Right renal pelvis (tissue), 4 donors: Measurements from ENCODE around the gene CD44. TPM values are rescaled to one million over a fixed set of nuclear protein-coding genes. Genes with fewer than 3 reads are reported as not detected.

Experiments used
- DNase-seq, 4 donors: peaks; one replicate each; pipeline ENCODE4 v3.0.0-alpha.2; 2013; ENCODE audit warnings: low read depth in 4 of 4, low spot score in 3 of 4, missing footprints in 1 of 4
- polyA plus RNA-seq, 4 donors: library from polyadenylated mRNA; unstranded; fragments of 120-200 nt; gene quantifications; one replicate each; pipeline ENCODE4 v1.2.1, GENCODE V29; 2013; ENCODE audit not compliant: insufficient read length in 4 of 4

Gene CD44
- polyA plus RNA-seq, 4 donors: 11.6 to 15.2 (median 12.3) TPM

- DNase-seq: no peak
Observed at GRCh38 chr11:35234460-35235156, 95.6 kb downstream of the CD44 start.

GRCh38 chr11:35235157-35235468 lies 96.1 kb downstream of the CD44 start:
- no peak for DNase-seq

GRCh38 chr11:35235498-35235897 lies 96.5 kb downstream of the CD44 start:
- DNase-seq: no peak

GRCh38 chr11:35235936-35236666 lies 97.1 kb downstream of the CD44 start:
- DNase-seq: no peak

- no peak for DNase-seq
Observed at GRCh38 chr11:35236667-35237003, 97.7 kb downstream of the CD44 start.

GRCh38 chr11:35237351-35237750 lies 98.4 kb downstream of the CD44 start:
- no peak for DNase-seq

- DNase-seq: peak in 3 of 4 donors; percentile 24 to 28 (median 28)
Observed at GRCh38 chr11:35237860-35238715, 99.1 kb downstream of the CD44 start.

- no peak for DNase-seq
Observed at GRCh38 chr11:35238882-35239281, 99.9 kb downstream of the CD44 start.

- DNase-seq: no peak
Observed at GRCh38 chr11:35239471-35240075, 100.6 kb downstream of the CD44 start.

- no peak for DNase-seq
Observed at GRCh38 chr11:35241083-35241482, 102.1 kb downstream of the CD44 start.

- DNase-seq: no peak
Observed at GRCh38 chr11:35241531-35241930, 102.6 kb downstream of the CD44 start.

- DNase-seq: no peak
Observed at GRCh38 chr11:35242412-35243242, 103.7 kb downstream of the CD44 start.

GRCh38 chr11:35243774-35244173 lies 104.8 kb downstream of the CD44 start:
- DNase-seq: no peak

GRCh38 chr11:35245056-35245455 lies 106.1 kb downstream of the CD44 start:
- DNase-seq: no peak

- DNase-seq: no peak
Observed at GRCh38 chr11:35245786-35246185, 106.8 kb downstream of the CD44 start.

- DNase-seq: no peak
Observed at GRCh38 chr11:35246745-35247144, 107.8 kb downstream of the CD44 start.

GRCh38 chr11:35247428-35247827 lies 108.5 kb downstream of the CD44 start:
- DNase-seq: no peak

- DNase-seq: no peak
Observed at GRCh38 chr11:35247863-35248262, 108.9 kb downstream of the CD44 start.

- DNase-seq: no peak
Observed at GRCh38 chr11:35248558-35249323, 109.8 kb downstream of the CD44 start.

GRCh38 chr11:35250192-35250591 lies 111.2 kb downstream of the CD44 start:
- DNase-seq: no peak
